ENCODE measurements around the gene GPAT3.

The GPAT3 gene

DNA sequence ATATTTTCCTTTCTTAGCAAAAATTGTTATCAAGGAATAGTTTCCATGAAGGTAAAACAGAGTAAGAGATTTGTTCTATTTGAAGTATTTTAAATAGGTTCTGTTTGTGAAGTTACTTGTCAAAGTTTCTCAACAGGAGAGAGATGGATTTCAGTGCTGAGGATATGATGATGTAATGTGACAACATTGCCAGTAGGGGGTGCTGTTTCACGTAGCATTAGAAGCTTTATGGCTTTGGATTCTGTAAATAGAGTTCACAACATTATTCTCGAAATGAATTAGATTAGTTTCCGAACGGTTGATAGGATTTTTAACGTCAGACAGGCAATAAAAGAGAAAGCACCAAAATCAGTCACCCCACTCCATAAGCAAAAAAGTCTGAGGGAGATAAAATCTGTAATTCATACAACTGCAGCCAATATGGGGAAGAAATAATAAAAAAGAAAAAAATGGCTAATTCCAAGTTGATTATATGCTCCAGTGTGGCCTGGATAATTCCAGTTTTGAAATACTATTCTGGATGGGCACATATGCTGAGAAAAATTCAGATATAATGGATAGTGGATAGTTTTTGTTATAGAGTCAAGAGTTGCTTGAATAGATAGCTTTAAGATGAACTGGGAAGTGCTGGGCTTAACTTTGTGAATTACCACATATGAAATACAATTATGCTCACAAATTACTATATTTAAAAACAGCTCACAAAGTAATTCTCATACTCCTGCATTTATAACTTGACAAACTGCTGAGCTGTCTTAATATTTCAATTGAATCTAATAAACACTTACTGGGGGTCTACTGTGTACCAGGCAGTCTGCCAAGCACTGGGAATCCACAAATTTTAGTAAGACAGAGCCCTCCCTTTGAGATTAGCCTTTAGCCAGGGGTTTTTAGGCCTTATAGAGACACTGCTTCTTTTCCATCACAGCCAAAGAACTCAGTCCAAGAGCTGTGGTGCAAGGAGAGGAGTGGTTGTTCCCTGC, 109.1 kb downstream of the GPAT3 start:
- DNase-seq (ENCODE audit: low read depth), result peak; percentile 61

DNA sequence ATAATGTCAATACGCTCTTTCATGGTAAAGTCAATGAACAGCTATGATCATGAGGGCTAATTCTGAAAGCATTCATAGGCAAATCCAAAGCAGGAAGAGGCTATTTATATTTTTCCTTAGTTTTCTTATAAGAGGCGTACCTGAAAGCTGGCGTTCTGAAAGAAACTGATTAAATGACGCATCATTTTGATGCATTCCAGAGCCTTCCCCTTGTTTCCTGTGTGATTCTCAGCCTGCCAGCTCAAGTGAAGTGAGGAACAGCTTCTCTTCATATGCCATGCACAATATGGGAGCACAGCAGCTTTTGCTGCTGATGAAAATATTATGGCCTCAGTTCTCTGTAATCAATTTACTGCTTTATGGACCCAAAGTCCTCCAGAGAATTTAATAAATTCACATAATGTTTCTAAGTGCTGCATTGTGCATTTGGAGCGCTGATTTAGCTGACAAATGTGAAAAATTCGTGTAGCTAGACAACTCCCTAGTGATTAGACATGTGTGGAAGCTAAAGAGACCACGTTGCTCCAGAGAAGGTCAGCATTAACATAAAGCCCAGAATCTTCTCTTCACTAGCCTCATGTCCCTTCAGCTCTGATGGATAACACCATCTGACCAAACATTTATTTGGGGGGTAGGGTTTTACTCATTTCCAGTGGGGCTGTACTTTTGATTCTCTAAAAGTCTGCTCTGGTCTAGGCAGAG, 110.8 kb downstream of the GPAT3 start:
- no peak for DNase-seq (ENCODE audit: low read depth)

DNA sequence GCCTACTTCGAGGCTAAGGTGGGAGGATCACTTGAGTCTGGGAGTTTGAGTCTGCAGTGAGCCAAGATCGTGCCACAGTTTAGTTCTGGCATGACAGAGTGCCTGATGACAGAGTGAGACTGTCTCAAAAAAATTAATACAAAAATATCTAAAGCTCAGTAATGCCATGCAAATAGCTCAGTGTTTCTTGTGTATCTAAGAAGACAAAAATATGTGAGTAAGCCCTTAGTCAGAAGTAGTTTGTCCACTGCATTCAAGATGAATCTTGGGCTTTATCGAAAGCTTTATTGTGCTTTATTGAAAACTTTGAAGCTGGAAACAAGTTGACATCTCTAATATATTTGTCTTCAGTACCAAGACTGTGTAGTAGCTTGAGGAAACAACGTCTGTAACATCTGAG, 115.9 kb downstream of the GPAT3 start:
- no peak for DNase-seq (ENCODE audit: low read depth)

Measured in fibroblast of the conjunctiva (primary cell).